IMR-90 (cell line): ENCODE results near the gene RNF34. TPM values are rescaled to one million over a fixed set of nuclear protein-coding genes. Genes with fewer than 3 reads are reported as not detected.
"Not testable (repeated sequence)": the region's sequence is repeated elsewhere in the genome, so short reads cannot be mapped to it uniquely, and the experiment has no call there.

Experiments used
- ATAC-seq: fragments of 200-7000 bp; cut with Tn5 transposase; 2 replicates; pipeline ENCODE4 v1.9.1; 2020; ENCODE audit warnings: low read depth, mild to moderate bottlenecking, moderate library complexity
- BruUV-seq: library from RNA; stranded (reverse); fragments of 400-500 nt; replicated peaks from 2 replicates; lab custom pipeline; 2021; lab: Mats Ljungman, UMichigan
- CTCF ChIA-PET: fragments of 300-600 bp; formaldehyde crosslinking; extraction: SDS; loops from one replicate; lab custom pipeline; 2021; ENCODE audit warnings: antibody characterized with exemption; lab: Yijun Ruan, JAX
- POLR2A ChIA-PET: fragments of 300-600 bp; sonication (Branson Sonifier 250); formaldehyde crosslinking; loops from one replicate; lab custom pipeline; 2022; ENCODE audit warnings: antibody characterized with exemption; ENCODE audit not compliant: unreplicated experiment; lab: Charles Lee
- DNase-seq: peaks from one replicate; pipeline ENCODE4 v3.0.0; 2013
- H2AFZ ChIP-seq: replicated peaks from 2 replicates; pipeline ENCODE3; 2013; ENCODE audit warnings: low read length, mild to moderate bottlenecking; ENCODE audit not compliant: poor library complexity
- H2AK5ac ChIP-seq: 2 replicates; pipeline ENCODE4 v1.6.1; 2013; ENCODE audit warnings: low read depth, low read length, inconsistent platforms
- H2AK9ac ChIP-seq: replicated peaks from 2 replicates; pipeline ENCODE3; 2013; ENCODE audit warnings: mild to moderate bottlenecking, low read depth, low read length, moderate library complexity; ENCODE audit not compliant: poor library complexity
- H2BK120ac ChIP-seq: 2 replicates; pipeline ENCODE4 v1.6.1; 2013; ENCODE audit warnings: low read depth, low read length, inconsistent platforms
- H2BK15ac ChIP-seq: 3 replicates; pipeline ENCODE4 v1.6.1; 2013; ENCODE audit warnings: low read depth, low read length, inconsistent platforms
- H2BK20ac ChIP-seq: 2 replicates; pipeline ENCODE4 v1.6.1; 2013; ENCODE audit warnings: low read depth, mild to moderate bottlenecking, inconsistent platforms, low read length, moderate library complexity
- H2BK5ac ChIP-seq: 2 replicates; pipeline ENCODE4 v1.6.1; 2013; ENCODE audit warnings: mild to moderate bottlenecking, low read depth, low read length, inconsistent platforms; ENCODE audit not compliant: poor library complexity, severe bottlenecking
- H3K14ac ChIP-seq: replicated peaks from 2 replicates; pipeline ENCODE4 v1.6.1; 2013; ENCODE audit warnings: low read depth, low read length, inconsistent platforms
- H3K18ac ChIP-seq: 2 replicates; pipeline ENCODE4 v1.6.1; 2013; ENCODE audit warnings: low read depth, low read length, control low read depth
- H3K23ac ChIP-seq: 2 replicates; pipeline ENCODE4 v1.6.1; 2013; ENCODE audit warnings: low read depth, low read length, inconsistent platforms
- H3K27ac ChIP-seq: 2 replicates; pipeline ENCODE4 v1.5.1; 2013; ENCODE audit warnings: mild to moderate bottlenecking, control low read depth, low read length; ENCODE audit not compliant: insufficient read depth
- H3K27me3 ChIP-seq: 2 replicates; pipeline ENCODE4 v1.6.1; 2013; ENCODE audit warnings: low read length; ENCODE audit not compliant: control insufficient read depth, insufficient read depth
- H3K36me3 ChIP-seq: 2 replicates; pipeline ENCODE4 v1.6.1; 2013; ENCODE audit warnings: low read length, mixed read lengths; ENCODE audit not compliant: control insufficient read depth, insufficient read depth
- H3K4ac ChIP-seq: 2 replicates; pipeline ENCODE4 v1.6.1; 2013; ENCODE audit warnings: low read depth, low read length, inconsistent platforms
- H3K4me1 ChIP-seq: 2 replicates; pipeline ENCODE4 v1.6.1; 2013; ENCODE audit warnings: low read length, mixed read lengths; ENCODE audit not compliant: control insufficient read depth, insufficient read depth
- H3K4me2 ChIP-seq: 2 replicates; pipeline ENCODE4 v1.6.1; 2013; ENCODE audit warnings: low read depth, mild to moderate bottlenecking, control low read depth, low read length, moderate library complexity
- H3K4me3 ChIP-seq: 2 replicates; pipeline ENCODE4 v1.5.1; 2013; ENCODE audit warnings: low read depth, mild to moderate bottlenecking, control low read depth, low read length, moderate library complexity; ENCODE audit not compliant: insufficient read depth
- H3K56ac ChIP-seq: 2 replicates; pipeline ENCODE4 v1.6.1; 2013; ENCODE audit warnings: low read length, inconsistent platforms; ENCODE audit not compliant: insufficient read depth; ENCODE audit errors: extremely low read depth
- H3K79me1 ChIP-seq, 2 experiments: 2 replicates each; pipeline ENCODE4 v1.6.1; 2013; ENCODE audit warnings: low read length in 2 of 2, inconsistent platforms in 1 of 2, low read depth in 1 of 2
- H3K9ac ChIP-seq: 2 replicates; pipeline ENCODE4 v1.6.1; 2013; ENCODE audit warnings: low read depth, low read length, control low read depth
- H3K9me1 ChIP-seq: 2 replicates; pipeline ENCODE4 v1.6.1; 2013; ENCODE audit warnings: low read length, inconsistent platforms; ENCODE audit not compliant: insufficient read depth
- H3K9me3 ChIP-seq: 2 replicates; pipeline ENCODE4 v1.6.1; 2013; ENCODE audit warnings: low read length; ENCODE audit not compliant: control insufficient read depth, insufficient read depth
- H4K20me1 ChIP-seq: 2 replicates; pipeline ENCODE4 v1.6.1; 2013; ENCODE audit warnings: low read length, inconsistent platforms; ENCODE audit not compliant: insufficient read depth
- H4K5ac ChIP-seq: 2 replicates; pipeline ENCODE4 v1.6.1; 2013; ENCODE audit warnings: mild to moderate bottlenecking, low read depth, low read length, control low read depth
- H4K8ac ChIP-seq, 2 experiments: 2 replicates each; pipeline ENCODE4 v1.6.1; 2013; ENCODE audit warnings: low read depth in 2 of 2, low read length in 2 of 2, control low read depth in 1 of 2, inconsistent platforms in 1 of 2
- H4K91ac ChIP-seq: 2 replicates; pipeline ENCODE4 v1.6.1; 2013; ENCODE audit warnings: low read depth, low read length, inconsistent platforms; ENCODE audit not compliant: insufficient read depth
- WGBS, 2 experiments: methylation state at CpG; one replicate each; pipeline versions ENCODE4 v1.1.5 to v1.1.7; 2013; ENCODE audit warnings: missing lambda C conversion rate in 2 of 2; ENCODE audit not compliant: insufficient read length in 1 of 2; ENCODE audit errors: extremely low coverage in 2 of 2; 5-methylcytosine and 5-hydroxymethylcytosine counted together
- dilution Hi-C: fragments of 300-500 bp; cut with HindIII; formaldehyde crosslinking; loops from one replicate; pipeline ENCODE4 v1.14.3; 2018; ENCODE audit warnings: low sequenced_read_pairs; ENCODE audit not compliant: unreplicated experiment
- in situ Hi-C: fragments of 300-500 bp; cut with MboI; formaldehyde crosslinking; loops from 3 replicates; pipeline ENCODE4 v1.14.3; 2019; ENCODE audit warnings: low sequenced_read_pairs, inconsistent platforms, mixed read lengths
- intact Hi-C: fragments of 100-400 bp; cut with micrococcal nuclease; formaldehyde crosslinking; loops from 2 replicates; pipeline ENCODE4 v1.10.0; 2022
- polyA plus RNA-seq, 3 experiments: library from polyadenylated mRNA; depleted of rRNA; stranded (reverse); fragments of >200 nt; gene quantifications; 2 replicates each; pipeline ENCODE4 v1.2.3, GENCODE V29; 2012; ENCODE audit warnings: low replicate concordance in 1 of 3
- total RNA-seq: library from RNA; depleted of rRNA; stranded (reverse); fragments of >200 nt; gene quantifications from 2 replicates; pipeline ENCODE4 v1.2.3, GENCODE V29; 2012

RNF34 gene
- total and polyA plus RNA-seq, 2 of the 4 experiments (the other 2 are of a cell fraction), result 33.2 to 69.5 TPM

GRCh38 chr12:121374945-121375584 lies 24.9 kb upstream of the RNF34 start:
- H3K9me1 ChIP-seq, H3K56ac ChIP-seq, H3K4me3 ChIP-seq, DNase-seq, dilution Hi-C loops, in situ Hi-C loops, intact Hi-C loops, ATAC-seq, H4K91ac ChIP-seq, H3K9me3 ChIP-seq, H3K4me1 ChIP-seq, BruUV-seq, H3K14ac ChIP-seq, H3K27ac ChIP-seq, H4K5ac ChIP-seq, POLR2A ChIA-PET, H2BK5ac ChIP-seq, H2BK120ac ChIP-seq, H2AK5ac ChIP-seq, H3K79me1 ChIP-seq, H2AFZ ChIP-seq, H3K9ac ChIP-seq, H2BK20ac ChIP-seq, H2AK9ac ChIP-seq, H2BK15ac ChIP-seq, CTCF ChIA-PET, H3K4me2 ChIP-seq, H4K20me1 ChIP-seq, H3K23ac ChIP-seq, H4K8ac ChIP-seq, H3K27me3 ChIP-seq, H3K18ac ChIP-seq, H3K4ac ChIP-seq, H3K36me3 ChIP-seq: not testable (repeated sequence)
- 92% methylated on average over 8 of the region's 14 CpGs; no CpG with 5 or more reads in 1 of the 2 experiments for WGBS, 2 experiments
